PFSK-1 (cell line): ENCODE measurements around the gene GPD2.

Experiments used
- FOXP2 ChIP-seq: optimal IDR thresholded peaks from 2 replicates; pipeline ENCODE3; 2011; ENCODE audit warnings: borderline replicate concordance, control low read depth, inconsistent platforms; ENCODE audit not compliant: insufficient read depth; ENCODE audit errors: extremely low read length, extremely low read depth
- POLR2AphosphoS5 ChIP-seq: IDR thresholded peaks from 2 replicates; pipeline ENCODE4 v1.6.1; 2012; ENCODE audit warnings: low read depth, mild to moderate bottlenecking, control low read depth, low read length, moderate library complexity
- SIN3A ChIP-seq: IDR thresholded peaks from 2 replicates; pipeline ENCODE4 v1.6.1; 2012; ENCODE audit warnings: mild to moderate bottlenecking, low read length, moderate library complexity, borderline replicate concordance; ENCODE audit not compliant: insufficient read depth
- TAF1 ChIP-seq: IDR thresholded peaks from 2 replicates; pipeline ENCODE4 v1.6.1; 2012; ENCODE audit warnings: low read length, control low read depth, borderline replicate concordance; ENCODE audit not compliant: insufficient read depth
- TF ChIP-seq, protein P1 (sequence below), 2 experiments: IDR thresholded peaks; 2 replicates each; pipeline versions ENCODE4 v1.6.1 to v1.8.0; 2011 to 2012; ENCODE audit warnings: low read depth in 2 of 2, low read length in 2 of 2, control low read depth in 1 of 2, inconsistent platforms in 1 of 2, mild to moderate bottlenecking in 1 of 2, moderate library complexity in 1 of 2; ENCODE audit not compliant: insufficient read depth in 1 of 2

GRCh38 chr2:156600196-156600595 is 164.0 kb downstream of the GPD2 start:
- TF ChIP-seq POLR2AphosphoS5: no peak
- TF ChIP-seq, protein P1, sequence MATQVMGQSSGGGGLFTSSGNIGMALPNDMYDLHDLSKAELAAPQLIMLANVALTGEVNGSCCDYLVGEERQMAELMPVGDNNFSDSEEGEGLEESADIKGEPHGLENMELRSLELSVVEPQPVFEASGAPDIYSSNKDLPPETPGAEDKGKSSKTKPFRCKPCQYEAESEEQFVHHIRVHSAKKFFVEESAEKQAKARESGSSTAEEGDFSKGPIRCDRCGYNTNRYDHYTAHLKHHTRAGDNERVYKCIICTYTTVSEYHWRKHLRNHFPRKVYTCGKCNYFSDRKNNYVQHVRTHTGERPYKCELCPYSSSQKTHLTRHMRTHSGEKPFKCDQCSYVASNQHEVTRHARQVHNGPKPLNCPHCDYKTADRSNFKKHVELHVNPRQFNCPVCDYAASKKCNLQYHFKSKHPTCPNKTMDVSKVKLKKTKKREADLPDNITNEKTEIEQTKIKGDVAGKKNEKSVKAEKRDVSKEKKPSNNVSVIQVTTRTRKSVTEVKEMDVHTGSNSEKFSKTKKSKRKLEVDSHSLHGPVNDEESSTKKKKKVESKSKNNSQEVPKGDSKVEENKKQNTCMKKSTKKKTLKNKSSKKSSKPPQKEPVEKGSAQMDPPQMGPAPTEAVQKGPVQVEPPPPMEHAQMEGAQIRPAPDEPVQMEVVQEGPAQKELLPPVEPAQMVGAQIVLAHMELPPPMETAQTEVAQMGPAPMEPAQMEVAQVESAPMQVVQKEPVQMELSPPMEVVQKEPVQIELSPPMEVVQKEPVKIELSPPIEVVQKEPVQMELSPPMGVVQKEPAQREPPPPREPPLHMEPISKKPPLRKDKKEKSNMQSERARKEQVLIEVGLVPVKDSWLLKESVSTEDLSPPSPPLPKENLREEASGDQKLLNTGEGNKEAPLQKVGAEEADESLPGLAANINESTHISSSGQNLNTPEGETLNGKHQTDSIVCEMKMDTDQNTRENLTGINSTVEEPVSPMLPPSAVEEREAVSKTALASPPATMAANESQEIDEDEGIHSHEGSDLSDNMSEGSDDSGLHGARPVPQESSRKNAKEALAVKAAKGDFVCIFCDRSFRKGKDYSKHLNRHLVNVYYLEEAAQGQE (IDR thresholded peaks at IDR 0.05; ENCODE audit: insufficient read depth in 1 of 2, low read depth in 2 of 2, low read length in 2 of 2): no peak
- TF ChIP-seq TAF1: no peak
- no peak for TF ChIP-seq SIN3A
- TF ChIP-seq FOXP2: no peak
